Left cardiac atrium (tissue), 4 donors: ENCODE measurements around the gene RAPH1. TPM values are rescaled to one million over a fixed set of nuclear protein-coding genes. Genes with fewer than 3 reads are reported as not detected.

Experiments
- ATAC-seq, 2 donors: fragments of 200-7000 bp; cut with Tn5 transposase; one replicate each; pipeline ENCODE4 v1.9.1; 2020; ENCODE audit warnings: mild to moderate bottlenecking in 2 of 2, moderate library complexity in 2 of 2
- DNase-seq: peaks from one replicate; pipeline ENCODE4 v3.0.0-alpha.2; 2020
- intact Hi-C, 2 donors: fragments of 100-400 bp; cut with DNase I; formaldehyde crosslinking; loops; one replicate each; pipeline versions ENCODE4 v1.14.1 to v1.15.1; 2022 to 2023
- long read RNA-seq: library from polyadenylated mRNA; unstranded; transcript quantifications from one replicate; pipeline ENCODE4 v2.0.0, GENCODE V29; 2021
- total RNA-seq, 2 donors: library from RNA; stranded (reverse); fragmentation: NEBNext Ultra II Directional; extraction: Animal tissue kit (Norgen Biotek cat#: 25700); gene quantifications; one replicate each; pipeline ENCODE4 v1.2.1, GENCODE V29; 2021
- donor health status: DM: no; HTN: yes; CAD: no.
- donor health status: DM: no; HTN: yes; CAD: no; lungs with severe emphysema.
- donor health status: DM: yes; HTN: yes; CAD: no.
- donor health status: Dilated cardiomyopathy.

Gene RAPH1, protein sequence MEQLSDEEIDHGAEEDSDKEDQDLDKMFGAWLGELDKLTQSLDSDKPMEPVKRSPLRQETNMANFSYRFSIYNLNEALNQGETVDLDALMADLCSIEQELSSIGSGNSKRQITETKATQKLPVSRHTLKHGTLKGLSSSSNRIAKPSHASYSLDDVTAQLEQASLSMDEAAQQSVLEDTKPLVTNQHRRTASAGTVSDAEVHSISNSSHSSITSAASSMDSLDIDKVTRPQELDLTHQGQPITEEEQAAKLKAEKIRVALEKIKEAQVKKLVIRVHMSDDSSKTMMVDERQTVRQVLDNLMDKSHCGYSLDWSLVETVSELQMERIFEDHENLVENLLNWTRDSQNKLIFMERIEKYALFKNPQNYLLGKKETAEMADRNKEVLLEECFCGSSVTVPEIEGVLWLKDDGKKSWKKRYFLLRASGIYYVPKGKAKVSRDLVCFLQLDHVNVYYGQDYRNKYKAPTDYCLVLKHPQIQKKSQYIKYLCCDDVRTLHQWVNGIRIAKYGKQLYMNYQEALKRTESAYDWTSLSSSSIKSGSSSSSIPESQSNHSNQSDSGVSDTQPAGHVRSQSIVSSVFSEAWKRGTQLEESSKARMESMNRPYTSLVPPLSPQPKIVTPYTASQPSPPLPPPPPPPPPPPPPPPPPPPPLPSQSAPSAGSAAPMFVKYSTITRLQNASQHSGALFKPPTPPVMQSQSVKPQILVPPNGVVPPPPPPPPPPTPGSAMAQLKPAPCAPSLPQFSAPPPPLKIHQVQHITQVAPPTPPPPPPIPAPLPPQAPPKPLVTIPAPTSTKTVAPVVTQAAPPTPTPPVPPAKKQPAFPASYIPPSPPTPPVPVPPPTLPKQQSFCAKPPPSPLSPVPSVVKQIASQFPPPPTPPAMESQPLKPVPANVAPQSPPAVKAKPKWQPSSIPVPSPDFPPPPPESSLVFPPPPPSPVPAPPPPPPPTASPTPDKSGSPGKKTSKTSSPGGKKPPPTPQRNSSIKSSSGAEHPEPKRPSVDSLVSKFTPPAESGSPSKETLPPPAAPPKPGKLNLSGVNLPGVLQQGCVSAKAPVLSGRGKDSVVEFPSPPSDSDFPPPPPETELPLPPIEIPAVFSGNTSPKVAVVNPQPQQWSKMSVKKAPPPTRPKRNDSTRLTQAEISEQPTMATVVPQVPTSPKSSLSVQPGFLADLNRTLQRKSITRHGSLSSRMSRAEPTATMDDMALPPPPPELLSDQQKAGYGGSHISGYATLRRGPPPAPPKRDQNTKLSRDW
- 10 to 100 TPM; 17.8 to 39.3 TPM for total RNA-seq
- long read RNA-seq, partial matches to known transcripts = 0 of 4 reads
- long read RNA-seq, other reads (novel, unspliced or antisense) = 4 of 4 reads

DNA sequence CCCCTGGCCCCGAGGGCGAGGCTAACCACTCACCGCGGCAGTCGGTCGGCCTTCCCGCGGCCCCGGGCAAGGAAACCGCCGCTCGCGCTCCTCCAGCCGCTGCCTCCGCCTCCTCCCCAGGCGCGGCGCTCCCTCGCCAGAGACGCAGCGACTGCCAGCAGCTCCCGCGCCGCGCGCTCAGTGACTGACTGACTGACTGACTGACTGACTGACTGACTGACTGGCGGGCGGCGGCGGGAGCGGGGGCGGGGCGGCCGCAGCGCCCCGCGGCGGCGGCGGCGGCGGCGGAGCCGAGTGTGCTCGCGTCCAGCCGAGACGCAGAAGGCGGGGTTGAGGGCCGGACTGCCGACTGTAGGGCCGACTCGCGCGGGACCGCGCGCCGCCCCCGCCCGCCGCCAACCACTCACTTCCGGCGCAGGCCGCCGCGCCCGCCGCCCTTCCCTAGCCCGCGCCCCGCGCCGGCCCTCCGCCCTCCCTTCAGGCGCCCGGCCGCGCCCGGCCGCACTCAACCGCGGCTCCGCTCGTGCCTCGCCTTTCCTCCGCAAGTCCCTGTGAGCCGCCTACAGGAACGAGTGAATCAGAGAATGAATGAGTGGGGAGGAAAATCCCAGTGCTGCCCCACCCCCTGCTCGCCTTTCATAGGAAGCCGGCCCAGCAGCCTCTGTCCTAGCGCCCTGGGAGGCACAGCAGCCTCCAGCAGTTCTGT, at the start of gene RAPH1:
RAPH1 (minus strand) TSS at position 224 of the 706 bp plus-strand sequence. CDS start 39,948 bp downstream, outside the sequence.
- DNase-seq (peak; percentile 92), ATAC-seq (peak; percentile 95 to 97)
- intact Hi-C loops = loop anchor here in 1 of 2 donors (10.0 kb wide), 1 partner anchor 150 kb away; no protein-coding TSS in a partner anchor

DNA sequence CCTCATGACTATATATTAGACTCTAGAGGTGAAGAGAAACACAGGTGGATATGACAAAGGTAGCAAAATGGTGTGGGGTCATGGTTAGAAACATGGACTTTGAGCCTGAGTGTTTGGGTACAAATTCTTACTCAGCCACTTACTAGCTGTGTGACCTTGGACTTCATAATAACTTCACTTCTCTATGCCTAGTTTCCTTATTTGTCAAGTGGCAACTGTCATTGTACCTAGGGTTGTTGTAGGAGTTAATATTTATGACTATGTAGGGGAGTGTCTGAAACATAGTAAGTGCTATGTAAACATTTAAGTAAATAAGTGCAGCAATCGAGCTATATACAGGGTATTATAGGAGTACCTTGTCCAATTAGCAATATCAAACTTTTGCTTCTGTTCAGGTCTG, 49.7 kb upstream of the RAPH1 start:
- DNase-seq (no peak), ATAC-seq (no peak)
- intact Hi-C loops = no loop called here

DNA sequence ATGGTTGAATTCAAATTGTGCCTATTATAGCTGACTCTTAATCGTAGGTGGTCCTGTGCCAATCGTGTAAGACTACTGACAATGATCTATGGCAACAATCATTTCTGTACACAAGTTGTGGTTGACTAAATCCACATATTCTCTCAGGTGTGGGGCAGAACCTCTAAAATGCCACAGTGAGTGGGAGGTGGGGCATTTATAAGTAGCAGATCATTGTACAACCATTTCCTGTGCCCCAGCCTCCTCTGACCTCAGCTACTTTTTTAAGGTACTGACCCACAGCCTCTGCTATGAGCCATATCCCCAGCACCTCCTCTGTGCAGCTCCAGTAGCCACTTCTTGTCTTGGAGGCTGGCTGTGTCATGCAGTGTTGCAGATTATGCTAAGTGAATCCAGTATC, 48.6 kb upstream of the RAPH1 start:
- ATAC-seq (peak; percentile 38 to 65), DNase-seq (no peak)
- intact Hi-C loops = no loop called here

DNA sequence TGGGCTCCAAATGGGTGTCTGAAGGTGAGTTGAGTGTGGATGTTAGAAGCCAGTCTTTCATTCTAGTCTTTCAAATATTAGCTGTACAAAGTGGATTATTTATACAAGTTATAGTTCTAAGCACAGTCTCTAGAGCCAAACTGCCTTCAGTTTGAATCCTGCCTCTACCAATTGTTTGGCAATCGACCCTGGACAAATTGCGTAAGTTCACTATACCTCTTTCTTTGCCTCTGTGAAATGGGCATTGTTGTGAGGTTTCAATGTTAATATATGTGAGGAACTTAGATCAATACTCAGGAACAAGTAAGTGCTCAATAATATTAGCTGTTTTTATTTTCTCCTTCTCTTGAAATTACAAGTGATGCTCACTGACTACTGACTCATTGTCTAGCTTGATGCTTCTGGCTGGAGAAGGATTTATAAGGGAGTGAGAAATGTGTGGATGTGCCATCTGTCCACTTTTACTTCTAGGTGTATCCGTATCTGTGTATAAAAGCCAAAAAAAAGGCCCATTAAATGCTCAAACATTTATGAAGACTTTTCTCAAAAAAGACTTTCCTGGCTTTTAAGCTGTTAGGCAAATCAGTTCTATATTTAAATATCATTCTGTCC, 48.1 kb upstream of the RAPH1 start:
- intact Hi-C loops = no loop called here
- DNase-seq (no peak), ATAC-seq (peak in 1 of 2 donors; percentile 8)

DNA sequence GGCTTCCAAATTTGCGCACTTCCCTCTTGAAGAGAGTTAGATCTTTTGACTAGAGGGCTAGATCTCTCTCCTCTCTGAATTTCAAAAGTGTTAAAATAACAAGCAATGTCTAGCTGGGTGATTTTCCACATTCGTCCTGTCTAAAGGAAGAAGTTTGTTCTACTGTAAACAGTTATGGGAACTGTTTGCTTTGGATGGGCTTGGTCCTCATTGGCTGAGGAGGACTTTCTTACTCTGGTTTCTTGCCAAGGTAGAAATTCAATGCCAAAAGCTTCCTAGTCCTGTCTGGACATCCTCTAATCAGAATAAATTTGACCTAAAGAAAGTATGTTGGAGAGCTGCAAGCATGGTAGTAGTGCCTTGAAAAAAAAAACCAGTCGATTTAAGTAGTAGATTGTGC, 47.4 kb upstream of the RAPH1 start:
- intact Hi-C loops = no loop called here
- peak; percentile 71 to 75 for ATAC-seq
- no peak for DNase-seq

DNA sequence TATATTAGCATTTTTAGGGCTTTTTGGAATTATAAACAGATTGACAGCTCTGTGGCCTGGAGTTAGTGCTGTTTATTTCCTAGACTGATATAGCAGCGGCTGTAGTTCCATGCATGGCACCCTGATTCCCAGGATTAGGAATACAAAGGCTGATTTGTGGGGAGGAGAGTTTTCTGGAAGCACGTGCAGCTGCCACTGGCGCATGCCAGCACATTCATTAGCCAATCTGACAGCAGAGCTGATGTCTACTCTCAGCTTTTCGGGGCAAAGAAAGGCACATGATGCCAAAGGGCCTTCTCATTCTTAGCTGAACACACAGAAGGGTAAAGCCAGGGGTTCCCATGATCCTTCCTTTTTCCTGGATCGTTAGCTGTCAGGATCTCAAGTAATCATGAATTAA, 45.7 kb upstream of the RAPH1 start:
- no peak for ATAC-seq
- intact Hi-C loops = no loop called here
- no peak for DNase-seq

DNA sequence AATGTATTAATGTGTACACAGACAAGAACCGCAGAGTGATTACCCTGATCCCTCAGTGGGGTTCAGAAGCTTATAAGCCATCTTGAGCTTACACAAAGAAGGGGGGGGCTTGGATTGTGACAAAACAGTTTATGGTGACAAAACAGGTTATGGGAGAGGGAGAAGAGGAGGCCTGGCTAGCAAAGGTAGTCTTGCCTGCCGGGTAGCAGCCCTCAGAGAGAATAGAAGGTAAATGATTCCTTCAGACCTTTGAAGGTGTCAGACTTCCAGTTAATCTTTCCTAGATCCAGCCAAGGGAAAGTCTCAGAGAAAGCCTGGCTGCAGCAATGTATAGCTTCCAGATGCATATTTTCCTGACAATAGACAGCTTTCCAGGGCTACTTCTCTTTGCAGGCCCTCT, 44.6 kb upstream of the RAPH1 start:
- ATAC-seq (no peak), DNase-seq (no peak)
- intact Hi-C loops = no loop called here

DNA sequence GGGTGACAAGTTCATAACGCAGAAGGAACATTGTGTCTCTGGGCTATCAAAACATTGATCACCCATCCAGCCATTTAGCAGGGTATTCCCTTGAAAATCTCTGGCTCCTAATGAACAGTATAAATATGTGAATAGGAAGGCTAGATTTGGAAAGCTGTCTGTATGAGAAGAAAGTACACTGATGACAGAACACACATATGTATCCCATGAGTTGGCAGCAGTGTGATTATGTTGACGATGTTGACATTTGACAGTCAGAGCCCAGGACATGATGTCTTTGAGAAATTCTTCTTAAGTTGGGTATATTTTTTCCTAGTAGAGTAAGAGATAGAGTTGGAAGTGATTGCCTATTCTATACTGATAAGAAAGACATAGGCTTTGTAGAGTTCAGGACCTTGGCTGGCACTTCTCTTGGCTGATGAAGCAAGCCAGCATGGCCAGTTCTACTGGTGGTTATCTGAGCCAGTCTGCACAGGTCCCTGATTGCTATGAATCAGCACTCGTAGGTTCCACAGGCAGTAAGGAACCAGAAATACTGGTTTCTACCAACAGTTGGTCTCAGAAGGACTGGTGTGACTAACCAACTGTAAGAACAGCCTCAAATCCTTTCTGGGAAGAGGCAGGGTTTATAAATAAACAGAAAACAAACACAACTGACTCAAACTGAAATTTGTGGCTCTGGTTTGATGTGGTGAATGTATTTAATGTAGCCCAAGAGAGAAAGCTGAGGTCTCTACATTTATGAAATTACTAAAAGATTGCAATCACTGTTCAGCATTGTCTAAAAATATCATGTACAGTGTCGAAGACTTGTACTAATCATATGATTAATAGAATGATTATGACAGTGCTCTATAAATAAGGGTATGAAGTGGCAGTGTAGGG, 43.9 kb upstream of the RAPH1 start:
- DNase-seq = no peak
- ATAC-seq = peak; percentile 31 to 72
- intact Hi-C loops = no loop called here

DNA sequence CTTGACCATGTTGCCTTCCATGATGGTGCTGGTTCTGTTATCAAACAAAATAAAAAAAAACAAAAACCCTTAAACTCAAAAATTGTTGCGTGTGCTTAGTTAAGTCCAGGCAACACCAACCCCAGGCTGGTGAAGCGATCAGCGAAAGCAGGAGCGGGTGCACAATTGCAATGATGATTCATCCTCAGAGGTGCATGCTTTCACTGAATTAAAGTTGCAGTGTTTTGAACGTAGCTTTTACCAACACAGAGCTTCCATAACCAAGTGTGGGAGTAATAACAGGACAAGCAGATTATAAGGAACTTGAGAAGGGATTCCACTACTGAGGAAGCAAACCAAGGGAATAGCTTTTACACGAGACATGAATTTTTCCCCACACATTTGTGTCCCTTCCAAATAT, 39.7 kb upstream of the RAPH1 start:
- ATAC-seq (peak in 1 of 2 donors; percentile 24), DNase-seq (no peak)
- intact Hi-C loops = no loop called here

DNA sequence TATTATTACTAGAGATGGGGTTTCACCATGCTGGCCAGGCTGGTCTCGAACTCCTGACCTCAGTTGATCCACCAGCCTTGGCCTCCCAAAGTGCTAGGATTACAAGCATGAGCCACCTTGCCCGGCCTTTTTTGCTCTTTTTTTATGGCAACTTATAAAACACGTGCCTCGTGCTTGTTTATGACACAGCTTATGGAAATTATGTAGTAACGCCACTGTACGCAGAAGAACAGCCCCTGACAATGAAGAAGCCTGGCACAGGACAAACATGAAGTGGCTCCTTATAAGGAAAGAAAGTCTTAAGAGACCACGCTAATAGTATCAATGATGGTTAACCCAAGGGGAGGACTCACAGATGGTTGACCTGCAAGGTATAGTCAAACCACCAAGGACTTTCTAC, 37.2 kb upstream of the RAPH1 start:
- no peak for ATAC-seq
- intact Hi-C loops = no loop called here
- DNase-seq = no peak

DNA sequence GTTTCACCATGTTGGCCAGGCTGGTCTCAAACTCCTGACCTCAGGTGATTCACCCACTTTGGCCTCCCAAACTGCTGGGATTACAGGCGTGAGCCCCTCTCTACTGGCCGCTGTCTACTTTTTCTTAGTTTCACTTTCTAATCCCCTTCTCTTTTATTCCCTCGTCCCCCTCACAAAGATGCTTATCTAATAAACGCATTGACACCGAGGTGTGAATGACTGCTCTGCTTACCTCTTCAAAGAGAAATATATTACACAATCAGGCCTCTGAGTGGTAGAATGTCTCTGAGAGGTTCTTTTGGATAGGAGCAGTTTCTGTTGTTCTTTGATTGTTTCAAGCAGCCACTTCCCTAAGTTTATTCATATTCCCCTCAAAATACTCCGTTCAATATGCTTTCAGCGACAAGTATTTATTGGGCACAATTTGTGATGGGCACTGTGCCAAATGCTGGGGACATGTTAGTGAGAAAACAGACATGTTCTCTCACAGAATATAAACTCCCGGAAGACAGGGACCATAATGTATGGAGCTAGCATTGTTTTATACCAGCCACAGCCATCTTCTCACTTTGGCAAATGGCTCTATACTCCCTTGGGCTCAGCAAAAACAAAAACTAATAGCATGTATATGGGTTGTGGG, 34.7 kb upstream of the RAPH1 start:
- intact Hi-C loops = no loop called here
- DNase-seq = no peak
- ATAC-seq = no peak

DNA sequence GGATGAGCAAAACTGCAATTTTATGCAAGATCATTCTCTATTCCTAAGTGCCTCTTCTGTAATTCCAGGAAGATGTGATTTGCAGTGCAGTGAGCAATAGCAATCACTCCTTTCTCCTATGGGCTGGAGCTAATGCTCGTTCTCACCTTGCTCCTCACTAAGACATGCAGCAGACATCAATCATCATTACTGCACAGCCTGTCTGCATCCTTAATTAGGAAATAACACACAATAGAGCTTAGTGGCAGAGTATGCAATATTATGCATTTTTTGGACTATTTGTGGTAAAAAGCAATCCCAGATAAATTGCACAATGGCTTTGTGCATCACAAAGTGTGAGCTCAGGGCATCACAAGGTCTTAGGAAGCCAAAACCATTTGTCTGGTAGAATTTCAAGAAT, 32.6 kb upstream of the RAPH1 start:
- intact Hi-C loops = no loop called here
- ATAC-seq = no peak
- no peak for DNase-seq

DNA sequence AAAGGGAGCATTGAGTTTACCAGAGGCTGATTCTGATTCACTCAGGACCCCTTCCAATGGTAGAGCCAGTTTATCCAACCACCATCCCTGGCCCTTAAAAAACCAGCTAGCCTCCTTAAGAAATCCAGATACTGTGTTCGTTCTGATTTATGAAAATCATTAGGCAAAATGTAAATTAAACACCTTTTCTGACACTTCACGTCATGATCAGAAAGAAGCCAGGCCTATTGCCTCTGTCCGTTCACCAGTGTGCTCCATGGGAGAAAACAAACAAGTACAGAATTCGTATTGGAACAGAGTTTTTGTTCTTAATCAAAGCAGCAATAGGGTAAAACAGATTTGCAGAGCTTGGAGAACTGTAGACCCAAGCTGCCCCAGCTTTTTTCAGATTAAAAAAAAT, 31.1 kb upstream of the RAPH1 start:
- ATAC-seq = no peak
- DNase-seq = no peak
- intact Hi-C loops = no loop called here

DNA sequence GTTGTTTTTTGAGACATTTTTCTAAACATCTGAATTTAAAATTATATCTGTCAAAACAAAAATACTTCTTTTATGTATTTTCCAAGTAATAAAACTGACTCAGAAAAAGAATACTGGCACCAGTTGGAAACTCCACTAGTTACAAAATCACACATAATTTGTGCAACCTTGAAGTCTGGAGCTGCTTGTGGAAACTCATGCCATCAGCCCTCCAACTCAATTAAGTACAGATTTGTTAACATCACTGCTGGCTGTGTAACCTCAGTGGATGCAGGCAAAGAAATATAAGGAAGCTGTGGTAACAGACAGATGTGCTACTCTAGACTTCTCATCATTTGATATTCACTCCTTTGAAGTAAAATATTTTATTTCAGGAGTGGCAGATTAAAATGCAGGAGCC, 30.0 kb upstream of the RAPH1 start:
- intact Hi-C loops = no loop called here
- ATAC-seq = no peak
- no peak for DNase-seq

DNA sequence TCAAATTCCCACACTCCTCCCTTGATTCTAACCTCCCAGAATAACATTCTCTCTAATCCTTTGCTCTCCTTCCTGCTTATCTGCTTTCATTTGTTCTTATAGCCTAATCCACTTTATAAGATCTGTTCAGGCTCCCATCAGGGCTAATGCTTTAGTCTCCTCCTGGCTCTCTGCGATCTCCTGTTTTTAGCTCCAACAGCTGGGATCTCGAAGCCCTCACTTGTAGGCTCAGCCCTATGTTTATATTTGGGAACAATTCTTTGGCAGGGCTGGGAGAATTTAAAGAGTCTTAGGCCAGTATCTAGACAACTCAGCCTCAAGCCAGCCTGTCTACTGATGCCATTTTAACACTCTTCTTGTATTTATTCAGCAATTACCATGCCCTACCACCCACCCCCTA, 27.2 kb upstream of the RAPH1 start:
- peak; percentile 70 to 76 for ATAC-seq
- DNase-seq = no peak
- intact Hi-C loops = no loop called here

DNA sequence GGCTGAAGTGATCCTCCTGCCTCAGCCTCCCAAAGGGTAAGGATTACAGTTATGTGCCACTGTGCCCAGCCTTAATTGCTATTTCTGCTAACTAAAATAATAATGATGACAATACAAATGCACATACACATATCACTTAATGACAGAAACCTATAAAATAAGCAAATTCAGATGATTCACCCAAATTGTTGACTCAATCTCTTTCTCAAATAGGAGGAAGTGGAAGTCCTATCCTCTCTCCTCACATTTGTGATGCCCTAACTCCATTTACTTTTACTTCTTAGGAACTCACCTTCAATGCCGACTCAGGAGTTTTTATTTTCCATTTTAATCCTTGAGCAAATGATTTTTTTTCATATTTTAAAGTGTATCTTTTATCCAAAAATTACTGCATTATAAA, 24.5 kb upstream of the RAPH1 start:
- intact Hi-C loops = no loop called here
- ATAC-seq (no peak), DNase-seq (no peak)

DNA sequence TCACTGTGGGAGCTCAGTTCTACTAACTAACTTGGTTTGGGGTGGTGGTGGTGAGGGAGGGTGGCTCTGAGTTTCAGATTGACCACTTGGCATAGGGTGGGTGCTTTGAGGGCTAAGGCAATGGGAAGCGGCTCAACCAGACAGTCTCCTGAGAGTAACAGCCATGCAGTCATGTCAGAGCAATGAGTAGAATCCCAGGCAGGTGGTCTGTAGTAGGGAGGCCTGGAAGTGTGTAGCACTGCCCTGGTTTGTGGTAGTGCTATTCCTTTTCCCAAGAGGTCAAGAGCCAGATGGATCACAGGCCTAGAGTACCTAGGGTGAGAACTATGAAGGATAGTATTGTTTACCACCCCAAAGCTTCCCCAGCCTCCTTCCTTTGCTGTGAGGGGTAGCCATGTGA, 18.7 kb upstream of the RAPH1 start:
- no peak for DNase-seq
- ATAC-seq = no peak
- intact Hi-C loops = no loop called here
